SK-N-MC (cell line): ENCODE data around the gene PYROXD2.

Experiments
- DNase-seq: peaks from one replicate; pipeline ENCODE4 v3.0.0-alpha.2; 2011; ENCODE audit warnings: low read depth, low spot score
- H3K27ac ChIP-seq: fragments of 200-600 bp; sonication (generic); 2 replicates; pipeline ENCODE4 v1.5.1; 2016; ENCODE audit warnings: mixed run types
- H3K36me3 ChIP-seq: fragments of 200-600 bp; sonication (generic); 2 replicates; pipeline ENCODE4 v1.6.1; 2017; ENCODE audit warnings: antibody characterized with exemption, low read length, mixed read lengths; ENCODE audit not compliant: insufficient read depth
- H3K4me3 ChIP-seq: fragments of 200-600 bp; sonication (generic); 2 replicates; pipeline ENCODE4 v1.5.1; 2016
- H3K9ac ChIP-seq: fragments of 200-600 bp; sonication (generic); 2 replicates; pipeline ENCODE4 v1.8.0; 2017; ENCODE audit warnings: mixed run types, mixed read lengths; ENCODE audit not compliant: insufficient read length
- H3K9me3 ChIP-seq: fragments of 200-600 bp; sonication (generic); 2 replicates; pipeline ENCODE4 v1.6.1; 2017; ENCODE audit warnings: low read depth, mild to moderate bottlenecking, antibody characterized with exemption, low read length, moderate library complexity, mixed read lengths
- EZH2 ChIP-seq: fragments of 200-600 bp; sonication (generic); IDR thresholded peaks from one replicate; pipeline ENCODE4 v1.6.1; 2017; ENCODE audit warnings: antibody characterized with exemption
- FOXP2 ChIP-seq: optimal IDR thresholded peaks from 2 replicates; pipeline ENCODE3; 2011; ENCODE audit warnings: mild to moderate bottlenecking, moderate library complexity; ENCODE audit not compliant: insufficient read depth; ENCODE audit errors: extremely low read length, control extremely low read depth
- POLR2AphosphoS5 ChIP-seq: IDR thresholded peaks from 2 replicates; pipeline ENCODE4 v1.6.1; 2012; ENCODE audit warnings: mild to moderate bottlenecking, low read depth, low read length, borderline replicate concordance

Gene PYROXD2

GRCh38 chr10:98370831-98371820 is 43.9 kb downstream of the PYROXD2 start:
- no peak for DNase-seq
- no peaks in the 10 kb centered on the region for H3K9me3 ChIP-seq
- no peaks in the 10 kb centered on the region for H3K36me3 ChIP-seq
- H3K4me3 ChIP-seq: no peak overlapping the region
- H3K9ac ChIP-seq: no peak overlapping the region
- TF ChIP-seq FOXP2: no peak
- no peak for TF ChIP-seq POLR2AphosphoS5
- no peak for TF ChIP-seq EZH2
- H3K27ac ChIP-seq: no peak overlapping the region

- Histone ChIP-seq H3K9me3 (no peaks in the 10 kb centered on the region), H3K36me3 (no peaks in the 10 kb centered on the region), H3K27ac (no peak overlapping the region), H3K9ac (no peak overlapping the region), H3K4me3 (no peak overlapping the region)
- no peak for DNase-seq
- TF ChIP-seq FOXP2: no peak
- TF ChIP-seq EZH2: no peak
- no peak for TF ChIP-seq POLR2AphosphoS5
These were observed 45.2 kb downstream of the PYROXD2 start for GRCh38 chr10:98369801-98370200.

DNA sequence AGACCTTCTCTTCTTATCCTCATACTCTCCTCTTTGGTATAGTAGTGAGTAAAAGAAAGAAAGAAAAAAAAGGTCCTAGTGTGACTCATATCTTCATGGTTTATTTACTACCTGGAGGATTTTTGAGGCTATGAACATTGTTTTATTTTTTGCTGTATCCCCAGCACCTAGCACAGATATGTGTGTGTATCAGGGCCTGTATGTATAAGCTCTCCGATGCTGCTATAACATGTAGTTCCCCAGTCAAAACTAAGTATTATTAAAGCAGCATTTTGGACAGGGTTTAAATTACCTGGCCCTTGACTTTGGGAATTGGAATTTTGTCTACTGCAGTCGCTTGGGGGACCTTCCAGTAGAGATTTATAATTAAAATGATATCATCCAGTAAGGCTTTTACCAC is 46.3 kb downstream of the PYROXD2 start:
- Histone ChIP-seq H3K27ac (no peak overlapping the region), H3K9me3 (no peaks in the 10 kb centered on the region), H3K4me3 (no peak overlapping the region), H3K36me3 (no peaks in the 10 kb centered on the region), H3K9ac (no peak overlapping the region)
- no peak for TF ChIP-seq POLR2AphosphoS5
- TF ChIP-seq FOXP2: no peak
- TF ChIP-seq EZH2: no peak
- DNase-seq: no peak

- Histone ChIP-seq H3K9ac (no peak overlapping the region), H3K9me3 (no peaks in the 10 kb centered on the region), H3K4me3 (no peak overlapping the region), H3K27ac (no peak overlapping the region), H3K36me3 (no peaks in the 10 kb centered on the region)
- DNase-seq: no peak
- TF ChIP-seq POLR2AphosphoS5: no peak
- TF ChIP-seq EZH2: no peak
- TF ChIP-seq FOXP2: no peak
These were observed 47.2 kb downstream of the PYROXD2 start for GRCh38 chr10:98367604-98368451.

DNA sequence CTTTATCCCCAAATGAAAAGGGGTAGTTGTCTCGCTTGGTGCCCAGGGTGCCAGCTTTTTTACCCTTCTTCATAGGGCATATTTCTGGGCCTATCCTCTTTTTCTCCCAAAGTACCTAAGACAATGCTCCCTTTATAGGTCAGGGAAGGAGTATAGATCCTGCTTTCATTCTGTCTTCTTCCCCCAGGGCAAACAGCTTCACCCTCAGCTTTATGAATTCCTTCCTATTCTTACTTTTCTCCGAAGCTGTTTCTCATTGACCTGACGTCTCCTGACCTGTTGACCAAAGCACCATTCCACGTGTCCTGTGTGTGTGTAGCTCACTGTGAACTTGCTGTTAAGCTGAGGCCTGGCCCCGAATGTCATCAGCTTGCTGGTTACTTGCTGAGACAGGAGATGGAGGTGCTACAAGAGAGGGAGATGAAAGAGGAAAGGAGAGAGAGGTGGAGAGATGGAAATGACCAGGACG is 48.9 kb downstream of the PYROXD2 start:
- H3K9ac ChIP-seq: no peak overlapping the region
- DNase-seq: no peak
- no peak overlapping the region for H3K27ac ChIP-seq
- no peak overlapping the region for H3K4me3 ChIP-seq
- no peaks in the 10 kb centered on the region for H3K9me3 ChIP-seq
- TF ChIP-seq FOXP2: no peak
- TF ChIP-seq POLR2AphosphoS5: no peak
- TF ChIP-seq EZH2: no peak
- H3K36me3 ChIP-seq: no peaks in the 10 kb centered on the region

DNA sequence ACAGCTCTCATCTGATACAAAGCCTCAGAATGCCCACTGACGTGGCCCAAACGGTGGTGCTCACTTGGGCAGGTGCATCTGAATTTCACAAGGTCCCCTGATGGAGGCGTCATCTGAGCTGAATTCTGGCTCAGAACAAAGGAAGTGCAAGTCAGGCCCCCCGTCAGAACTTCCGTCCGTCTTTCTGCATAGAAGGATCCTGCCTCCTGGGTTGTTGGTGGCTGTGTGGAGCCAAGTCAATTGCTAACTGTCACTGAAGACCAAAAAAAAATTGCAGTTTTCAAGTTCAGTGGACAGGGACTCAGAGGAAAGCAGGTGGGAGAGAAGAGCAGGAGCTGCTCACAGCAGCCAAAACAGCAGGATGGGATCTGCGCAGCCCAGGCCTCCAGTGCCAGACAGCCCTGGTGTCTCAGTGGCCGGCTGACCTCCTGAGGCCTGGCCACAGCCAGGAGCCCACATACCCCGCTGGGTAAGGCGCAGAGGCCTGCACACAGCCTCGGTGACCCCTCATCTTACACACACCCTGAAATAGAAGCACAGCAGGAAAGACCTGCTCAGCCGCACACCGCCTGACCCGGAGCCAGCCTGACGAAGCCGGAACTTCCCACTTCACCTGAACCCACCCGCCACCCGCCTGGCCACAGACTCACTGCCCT is 49.4 kb downstream of the PYROXD2 start:
- Histone ChIP-seq H3K9ac (no peak overlapping the region), H3K9me3 (no peaks in the 10 kb centered on the region), H3K36me3 (no peaks in the 10 kb centered on the region), H3K27ac (no peak overlapping the region), H3K4me3 (no peak overlapping the region)
- TF ChIP-seq POLR2AphosphoS5 (no peak), EZH2 (no peak)
- DNase-seq: no peak

DNA sequence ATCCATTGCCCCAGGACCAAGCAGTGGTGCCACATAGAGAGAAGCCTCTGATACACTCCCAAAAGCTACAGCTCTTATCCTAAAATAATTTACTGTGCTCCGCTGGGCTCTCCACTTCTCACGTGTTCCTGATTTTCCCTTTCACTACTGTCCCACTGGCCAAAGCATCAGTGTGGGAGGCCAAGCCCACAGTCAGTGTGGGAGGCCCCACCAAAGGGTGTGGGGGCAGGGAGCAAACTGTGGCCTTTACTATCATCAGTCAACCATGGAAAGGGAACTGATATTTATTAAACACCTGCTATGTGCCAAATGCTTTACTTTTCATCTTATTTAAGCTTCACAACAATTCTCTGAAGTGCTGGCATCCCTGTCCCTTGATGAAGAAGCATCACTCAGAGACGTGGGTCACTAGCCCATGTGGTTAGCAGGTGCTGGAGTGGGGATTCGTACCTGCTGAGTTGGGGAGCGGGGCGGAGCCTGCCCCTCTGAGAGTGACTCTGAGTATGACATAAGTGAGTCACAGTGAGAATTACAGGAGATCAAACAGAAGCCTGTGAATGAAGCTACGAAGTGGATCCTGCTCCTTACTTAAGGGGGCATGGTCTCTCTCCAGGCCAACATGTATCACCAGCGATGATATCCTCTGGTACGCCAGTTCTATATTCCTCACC is 50.4 kb downstream of the PYROXD2 start:
- H3K9me3 ChIP-seq: no peaks in the 10 kb centered on the region
- no peak for DNase-seq

GRCh38 chr10:98363220-98363619 is 51.8 kb downstream of the PYROXD2 start:
- TF ChIP-seq POLR2AphosphoS5 (no peak), FOXP2 (no peak), EZH2 (no peak)
- no peak overlapping the region for H3K27ac ChIP-seq
- no peak overlapping the region for H3K9ac ChIP-seq

More for the DNA sequence above, 50.4 kb downstream of the PYROXD2 start:
- H3K9ac ChIP-seq: no peak overlapping the region
- H3K4me3 ChIP-seq: no peak overlapping the region
- TF ChIP-seq POLR2AphosphoS5 (no peak), FOXP2 (no peak), EZH2 (no peak)
- no peak overlapping the region for H3K27ac ChIP-seq
- H3K36me3 ChIP-seq: no peaks in the 10 kb centered on the region

More at GRCh38 chr10:98363220-98363619, 51.8 kb downstream of the PYROXD2 start:
- Histone ChIP-seq H3K4me3 (no peak overlapping the region), H3K9me3 (no peaks in the 10 kb centered on the region), H3K36me3 (no peaks in the 10 kb centered on the region)
- no peak for DNase-seq
